A673 (cell line): ENCODE results near the gene NPPC. TPM values are rescaled to one million over a fixed set of nuclear protein-coding genes. Genes with fewer than 3 reads are reported as not detected.

ENCODE experiments used
- BruUV-seq: library from RNA; stranded (reverse); fragments of 400-500 nt; replicated peaks from 2 replicates; lab custom pipeline; 2021; lab: Mats Ljungman, UMichigan
- CTCF ChIA-PET: fragments of 300-600 bp; sonication (Branson Sonifier 250); formaldehyde crosslinking; loops from one replicate; lab custom pipeline; 2022; ENCODE audit warnings: antibody characterized with exemption; lab: Charles Lee
- POLR2A ChIA-PET: fragments of 300-600 bp; sonication (Branson Sonifier 250); formaldehyde crosslinking; loops from one replicate; lab custom pipeline; 2022; ENCODE audit warnings: antibody characterized with exemption; ENCODE audit not compliant: low non-redundant PET; lab: Charles Lee
- DNase-seq: peaks from one replicate; pipeline ENCODE4 v3.0.0-alpha.2; 2015; ENCODE audit warnings: low spot score
- H3K27ac ChIP-seq: fragments of 200-600 bp; sonication (generic); 2 replicates; pipeline ENCODE4 v1.5.1; 2016; ENCODE audit warnings: mixed run types, low read depth, mild to moderate bottlenecking, mixed read lengths, antibody characterized with exemption, low read length; ENCODE audit not compliant: poor library complexity, severe bottlenecking
- H3K27me3 ChIP-seq: fragments of 200-600 bp; sonication (generic); replicated peaks from 2 replicates; pipeline ENCODE4 v1.6.1; 2017; ENCODE audit warnings: mixed run types, low read depth, mild to moderate bottlenecking, mixed read lengths, antibody characterized with exemption, low read length; ENCODE audit not compliant: insufficient read depth, poor library complexity
- H3K36me3 ChIP-seq: fragments of 200-600 bp; sonication (generic); 2 replicates; pipeline ENCODE4 v1.6.1; 2016; ENCODE audit warnings: mixed run types, mild to moderate bottlenecking, mixed read lengths, antibody characterized with exemption, low read length; ENCODE audit not compliant: insufficient read depth, poor library complexity, severe bottlenecking
- H3K4me1 ChIP-seq: fragments of 200-600 bp; sonication (generic); 2 replicates; pipeline ENCODE4 v1.6.1; 2017; ENCODE audit warnings: mixed run types, mild to moderate bottlenecking, mixed read lengths, antibody characterized with exemption, low read length; ENCODE audit not compliant: insufficient read depth, poor library complexity, severe bottlenecking
- H3K4me3 ChIP-seq: fragments of 200-600 bp; sonication (generic); 2 replicates; pipeline ENCODE4 v1.5.1; 2016; ENCODE audit warnings: low read depth, mixed run types, mild to moderate bottlenecking, mixed read lengths, low read length; ENCODE audit not compliant: poor library complexity, severe bottlenecking
- H3K9me3 ChIP-seq: fragments of 200-600 bp; sonication (generic); 2 replicates; pipeline ENCODE4 v1.6.1; 2016; ENCODE audit warnings: mixed run types, low read depth, mild to moderate bottlenecking, mixed read lengths, antibody characterized with exemption, low read length; ENCODE audit not compliant: poor library complexity, severe bottlenecking
- EZH2 ChIP-seq: fragments of 200-600 bp; sonication (generic); IDR thresholded peaks from 2 replicates; pipeline ENCODE4 v1.6.1; 2017; ENCODE audit warnings: borderline replicate concordance, low read depth, mild to moderate bottlenecking, mixed read lengths, antibody characterized with exemption, low read length; ENCODE audit not compliant: poor library complexity, severe bottlenecking
- intact Hi-C: fragments of 100-400 bp; cut with micrococcal nuclease; formaldehyde crosslinking; loops from one replicate; pipeline ENCODE4 v1.10.0; 2022; ENCODE audit not compliant: unreplicated experiment
- total RNA-seq: library from RNA; stranded (reverse); gene quantifications from 2 replicates; pipeline ENCODE4 v1.2.3, GENCODE V29; 2021
- TF ChIP-seq, protein P1 (sequence below): fragments of 300-800, 200-600 bp; sonication (generic); conservative IDR thresholded peaks from 2 replicates; pipeline ENCODE4 v1.5.1; 2017; ENCODE audit warnings: low read depth, mild to moderate bottlenecking, antibody characterized with exemption, low read length, moderate library complexity, mixed read lengths

NPPC gene
- total RNA-seq, 1 experiment from 2014 or later, result not detected

DNA sequence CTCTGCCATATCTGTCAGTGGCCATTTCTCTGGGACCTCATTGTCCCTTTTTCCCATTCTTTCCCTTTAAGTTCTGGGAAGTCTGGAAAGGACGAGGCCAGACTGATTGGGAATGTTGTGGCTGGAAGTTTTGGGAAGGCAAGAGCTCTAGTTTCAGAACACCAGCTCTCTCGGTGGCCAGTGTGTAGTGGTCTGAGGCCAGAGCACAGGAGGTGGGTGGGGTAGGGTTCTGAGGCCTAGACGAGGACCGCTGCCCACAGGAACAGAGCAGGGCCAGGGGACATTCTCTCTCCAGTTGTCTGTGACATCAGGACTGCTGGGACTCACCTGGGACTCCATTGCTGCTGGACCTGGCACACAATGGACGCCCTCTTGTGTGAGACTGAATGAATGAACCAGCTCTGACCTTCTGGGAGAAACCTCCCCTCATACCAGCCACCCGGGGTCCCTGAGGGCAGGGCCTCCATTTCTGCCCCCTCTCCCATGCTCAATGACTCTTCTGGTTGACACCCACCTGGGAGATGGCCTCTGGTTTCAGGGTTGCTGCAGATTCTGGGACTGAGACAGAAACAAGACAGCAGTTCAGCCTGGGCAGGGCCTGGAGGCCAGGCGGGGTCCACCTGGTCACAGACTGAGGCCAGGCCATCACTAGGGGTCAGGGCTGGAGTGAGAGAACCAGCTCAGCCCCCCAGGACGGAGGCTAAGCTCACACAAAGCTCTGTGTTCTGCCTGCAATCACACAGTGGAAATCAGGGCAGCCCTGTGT lies 8.4 kb upstream of the NPPC start:
- intact Hi-C loops, result no loop called here
- POLR2A ChIA-PET, result no interaction called here
- Histone ChIP-seq H3K9me3 (no peaks in the 10 kb centered on the region), H3K4me1 (no peaks in the 10 kb centered on the region), H3K4me3 (no peak overlapping the region), H3K27ac (no peak overlapping the region), H3K36me3 (no peaks in the 10 kb centered on the region), H3K27me3 (no peaks in the 10 kb centered on the region)
- CTCF ChIA-PET, result no interaction called here
- DNase-seq, result no peak
- TF ChIP-seq, protein P1, sequence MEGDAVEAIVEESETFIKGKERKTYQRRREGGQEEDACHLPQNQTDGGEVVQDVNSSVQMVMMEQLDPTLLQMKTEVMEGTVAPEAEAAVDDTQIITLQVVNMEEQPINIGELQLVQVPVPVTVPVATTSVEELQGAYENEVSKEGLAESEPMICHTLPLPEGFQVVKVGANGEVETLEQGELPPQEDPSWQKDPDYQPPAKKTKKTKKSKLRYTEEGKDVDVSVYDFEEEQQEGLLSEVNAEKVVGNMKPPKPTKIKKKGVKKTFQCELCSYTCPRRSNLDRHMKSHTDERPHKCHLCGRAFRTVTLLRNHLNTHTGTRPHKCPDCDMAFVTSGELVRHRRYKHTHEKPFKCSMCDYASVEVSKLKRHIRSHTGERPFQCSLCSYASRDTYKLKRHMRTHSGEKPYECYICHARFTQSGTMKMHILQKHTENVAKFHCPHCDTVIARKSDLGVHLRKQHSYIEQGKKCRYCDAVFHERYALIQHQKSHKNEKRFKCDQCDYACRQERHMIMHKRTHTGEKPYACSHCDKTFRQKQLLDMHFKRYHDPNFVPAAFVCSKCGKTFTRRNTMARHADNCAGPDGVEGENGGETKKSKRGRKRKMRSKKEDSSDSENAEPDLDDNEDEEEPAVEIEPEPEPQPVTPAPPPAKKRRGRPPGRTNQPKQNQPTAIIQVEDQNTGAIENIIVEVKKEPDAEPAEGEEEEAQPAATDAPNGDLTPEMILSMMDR, result no peak
- TF ChIP-seq EZH2, result no peak
- BruUV-seq, result no TSS peak

- POLR2A ChIA-PET, result no interaction called here
- Histone ChIP-seq H3K4me1 (no peaks in the 10 kb centered on the region), H3K9me3 (no peaks in the 10 kb centered on the region), H3K27me3 (no peaks in the 10 kb centered on the region), H3K36me3 (no peaks in the 10 kb centered on the region), H3K4me3 (no peak overlapping the region), H3K27ac (no peak overlapping the region)
- no peak for DNase-seq
- intact Hi-C loops, result no loop called here
- TF ChIP-seq, protein P1, result no peak
- no peak for TF ChIP-seq EZH2
- BruUV-seq, result no TSS peak
- CTCF ChIA-PET, result no interaction called here
These were observed 7.8 kb upstream of the NPPC start for GRCh38 chr2:231933916-231934401.

- TF ChIP-seq, protein P1, result 0 out of 2 replicates have a peak, but pooled peaks have one; percentile 23
- TF ChIP-seq EZH2, result no peak
- intact Hi-C loops, result no loop called here
- no peak for DNase-seq
- no peaks in the 10 kb centered on the region for H3K36me3 ChIP-seq
- H3K27me3 ChIP-seq, result peaks cover under 1% of the 10 kb centered on the region
- H3K4me3 ChIP-seq, result no peak overlapping the region
- H3K9me3 ChIP-seq, result no peaks in the 10 kb centered on the region
- H3K4me1 ChIP-seq, result no peaks in the 10 kb centered on the region
- no TSS peak for BruUV-seq
- ChIA-PET POLR2A (no interaction called here), CTCF (interaction anchor here (0.9 kb wide), 1 partner anchor 11 kb away, joined by 3 read pairs; no protein-coding TSS in a partner anchor)
- H3K27ac ChIP-seq, result no peak overlapping the region
These were observed 7.1 kb upstream of the NPPC start for GRCh38 chr2:231932985-231933915.
